ENCODE results near the gene SH3RF2. TPM values are rescaled to one million over a fixed set of nuclear protein-coding genes. Genes with fewer than 3 reads are reported as not detected.

SH3RF2 gene
- total and polyA plus RNA-seq, 10 of the 15 experiments (the other 5 are each of a cell fraction or from before 2014, with no cell fraction given), result 0.15 TPM; not detected in 9

GRCh38 chr5:145979270-145980223 is 43.2 kb downstream of the SH3RF2 start:
- no peak overlapping the region for H2AFZ ChIP-seq (ENCODE audit: control insufficient read depth, low read depth, low read length)
- RAD21 ChIA-PET (ENCODE audit: unreplicated experiment), result no interaction called here
- H3K79me2 ChIP-seq (ENCODE audit: control insufficient read depth, insufficient read depth, low read length), result no peaks in the 10 kb centered on the region
- FAIRE-seq (no peak), DNase-seq (ENCODE audit: low read depth, low spot score) (no peak), ATAC-seq (no peak)
- SMC1A ChIA-PET (ENCODE audit: uncharacterized antibody, unreplicated experiment), result no interaction called here
- WGBS (ENCODE audit: insufficient coverage, insufficient replicate concordance, low lambda C conversion rate, missing lambda C conversion rate), result under 1% methylated on average over 7 of the region's 7 CpGs
- H3K9me3 ChIP-seq (replicated peaks; ENCODE audit: control insufficient read depth, insufficient read depth, low read length), result no peaks in the 10 kb centered on the region
- TF ChIP-seq ZBTB11 (CRISPR knock-in tag; IDR thresholded peaks at IDR 0.05) (no peak), MAX (IDR thresholded peaks at IDR 0.05; ENCODE audit: low read depth, low read length) (no peak)
- H3K4me3 ChIP-seq, result no peak overlapping the region
- H3K4me1 ChIP-seq (ENCODE audit: control insufficient read depth, insufficient read depth, low read length), result no peaks in the 10 kb centered on the region
- BruUV-seq (replicated peaks), result no TSS peak
- intact Hi-C loops (cut with micrococcal nuclease; ENCODE audit: unreplicated experiment), result no loop called here
- no peak overlapping the region for H3K27ac ChIP-seq (ENCODE audit: control insufficient read depth, insufficient read depth)
- no peaks in the 10 kb centered on the region for H3K36me3 ChIP-seq (ENCODE audit: control insufficient read depth in 2 of 2, insufficient read depth in 2 of 2, low read length in 1 of 2)
- no peaks in the 10 kb centered on the region for H4K20me1 ChIP-seq (ENCODE audit: control insufficient read depth, insufficient read depth)
- CTCF ChIA-PET, result no interaction called here
- POLR2A ChIA-PET, result no interaction called here
- no peaks in the 10 kb centered on the region; a peak in 1 of 4 replicates for H3K27me3 ChIP-seq (replicated peaks in 1 of 2; ENCODE audit: control insufficient read depth in 2 of 2, insufficient read depth in 2 of 2, low read length in 1 of 2)
- no peak overlapping the region for H3K4me2 ChIP-seq (ENCODE audit: control insufficient read depth, insufficient read depth)
- in situ Hi-C loops (cut with MboI), result no loop called here
- H3K9ac ChIP-seq (ENCODE audit: control insufficient read depth, insufficient read depth, low read length), result no peak overlapping the region

Data from GM12878 (cell line).